IPS-20b (cell line): Measurements from ENCODE around the gene SLC30A9.

Experiments
- H3K27ac ChIP-seq: one replicate; pipeline ENCODE4 v1.5.1; 2013; ENCODE audit warnings: low read length
- H3K27me3 ChIP-seq: 2 replicates; pipeline ENCODE4 v1.6.1; 2013; ENCODE audit warnings: mild to moderate bottlenecking, low read length, inconsistent platforms; ENCODE audit not compliant: insufficient read depth
- H3K36me3 ChIP-seq: 2 replicates; pipeline ENCODE4 v1.6.1; 2013; ENCODE audit warnings: low read depth, mild to moderate bottlenecking, inconsistent platforms, low read length, moderate library complexity; ENCODE audit not compliant: insufficient read depth
- H3K4me1 ChIP-seq: 2 replicates; pipeline ENCODE4 v1.6.1; 2013; ENCODE audit warnings: mild to moderate bottlenecking, control low read depth, inconsistent platforms, low read length, moderate library complexity; ENCODE audit not compliant: insufficient read depth
- H3K4me3 ChIP-seq: 2 replicates; pipeline ENCODE4 v1.5.1; 2013; ENCODE audit warnings: mild to moderate bottlenecking, low read length, inconsistent platforms
- H3K9ac ChIP-seq: 2 replicates; pipeline ENCODE4 v1.6.1; 2013; ENCODE audit warnings: low read depth, mild to moderate bottlenecking, inconsistent platforms, low read length, moderate library complexity
- H3K9me3 ChIP-seq: 2 replicates; pipeline ENCODE4 v1.6.1; 2013; ENCODE audit warnings: mild to moderate bottlenecking, low read depth, low read length, inconsistent platforms; ENCODE audit not compliant: insufficient read depth

SLC30A9 gene

DNA sequence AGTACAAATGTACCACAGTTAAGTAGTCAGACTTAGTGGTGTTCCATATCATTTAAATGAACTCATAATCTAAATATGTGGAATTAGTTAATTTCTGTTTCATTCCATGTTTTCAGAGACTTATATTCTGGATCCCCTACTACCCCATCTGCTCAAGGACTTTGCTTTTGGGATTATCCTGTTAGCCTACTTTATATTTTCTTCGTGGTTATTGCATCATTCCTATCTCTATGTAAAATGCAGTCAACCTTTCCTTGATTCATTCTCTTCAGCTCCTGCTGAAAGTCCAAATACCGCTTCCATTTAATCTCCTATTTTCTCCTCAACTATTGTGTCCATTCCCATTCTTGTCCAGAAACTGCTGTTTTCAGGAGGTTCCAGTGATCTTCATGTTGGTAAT, 25.1 kb downstream of the SLC30A9 start:
- Histone ChIP-seq H3K4me1 (no peaks in the 10 kb centered on the region), H3K27me3 (no peaks in the 10 kb centered on the region), H3K36me3 (peaks cover 14% of the 10 kb centered on the region; the same call in 1 of the 2 replicates), H3K4me3 (no peak overlapping the region), H3K9ac (no peak overlapping the region), H3K9me3 (no peaks in the 10 kb centered on the region), H3K27ac (no peak overlapping the region)

DNA sequence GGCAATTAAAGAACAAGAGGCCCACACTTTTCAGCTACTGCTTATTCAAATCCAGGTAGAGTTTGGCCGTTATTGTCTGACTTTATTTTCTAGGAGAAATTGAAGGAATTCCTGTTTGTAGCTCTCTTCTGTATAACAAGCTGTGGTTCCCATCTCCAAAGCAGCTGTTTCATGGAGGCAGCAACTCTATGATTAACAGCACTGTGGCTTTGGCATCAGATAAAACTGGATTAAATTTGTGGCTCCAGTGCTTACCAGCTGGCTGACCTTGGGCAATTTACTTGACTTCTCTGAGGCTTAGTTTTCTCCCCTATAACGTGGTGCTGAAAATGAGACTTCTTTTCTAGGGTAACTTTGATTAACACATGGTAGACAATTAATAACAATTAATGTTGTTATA, 28.1 kb downstream of the SLC30A9 start:
- H3K27me3 ChIP-seq = no peaks in the 10 kb centered on the region
- H3K27ac ChIP-seq = no peak overlapping the region
- H3K4me1 ChIP-seq = no peaks in the 10 kb centered on the region

DNA sequence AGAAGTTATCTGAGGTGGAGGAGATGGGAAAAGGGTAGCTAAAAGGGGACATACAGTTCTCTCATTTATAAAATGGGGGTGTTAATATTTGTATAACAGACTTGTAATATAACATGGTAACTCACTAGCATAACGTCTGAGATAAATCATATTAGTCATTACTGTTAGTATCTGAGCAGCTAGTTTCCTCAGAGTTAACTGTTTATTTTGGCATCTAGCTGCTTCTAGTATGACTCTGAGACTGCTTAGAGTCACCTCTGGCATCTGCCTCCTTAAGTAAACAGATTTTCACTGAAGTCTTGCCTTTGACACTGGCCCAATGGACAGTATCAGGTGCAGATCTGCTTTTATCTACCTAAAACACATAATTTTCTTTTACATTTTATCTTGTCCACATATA, 58.1 kb downstream of the SLC30A9 start:
- no peak overlapping the region for H3K27ac ChIP-seq
- peaks cover 3% of the 10 kb centered on the region; the same call in 1 of the 2 replicates for H3K9me3 ChIP-seq
- H3K9ac ChIP-seq = no peak overlapping the region
- no peaks in the 10 kb centered on the region for H3K4me1 ChIP-seq
- peaks cover 48% of the 10 kb centered on the region for H3K36me3 ChIP-seq
- no peak overlapping the region for H3K4me3 ChIP-seq
- H3K27me3 ChIP-seq = no peaks in the 10 kb centered on the region

More for the DNA sequence above, 28.1 kb downstream of the SLC30A9 start:
- Histone ChIP-seq H3K4me3 (no peak overlapping the region), H3K36me3 (peaks cover 31% of the 10 kb centered on the region), H3K9ac (no peak overlapping the region), H3K9me3 (no peaks in the 10 kb centered on the region)

DNA sequence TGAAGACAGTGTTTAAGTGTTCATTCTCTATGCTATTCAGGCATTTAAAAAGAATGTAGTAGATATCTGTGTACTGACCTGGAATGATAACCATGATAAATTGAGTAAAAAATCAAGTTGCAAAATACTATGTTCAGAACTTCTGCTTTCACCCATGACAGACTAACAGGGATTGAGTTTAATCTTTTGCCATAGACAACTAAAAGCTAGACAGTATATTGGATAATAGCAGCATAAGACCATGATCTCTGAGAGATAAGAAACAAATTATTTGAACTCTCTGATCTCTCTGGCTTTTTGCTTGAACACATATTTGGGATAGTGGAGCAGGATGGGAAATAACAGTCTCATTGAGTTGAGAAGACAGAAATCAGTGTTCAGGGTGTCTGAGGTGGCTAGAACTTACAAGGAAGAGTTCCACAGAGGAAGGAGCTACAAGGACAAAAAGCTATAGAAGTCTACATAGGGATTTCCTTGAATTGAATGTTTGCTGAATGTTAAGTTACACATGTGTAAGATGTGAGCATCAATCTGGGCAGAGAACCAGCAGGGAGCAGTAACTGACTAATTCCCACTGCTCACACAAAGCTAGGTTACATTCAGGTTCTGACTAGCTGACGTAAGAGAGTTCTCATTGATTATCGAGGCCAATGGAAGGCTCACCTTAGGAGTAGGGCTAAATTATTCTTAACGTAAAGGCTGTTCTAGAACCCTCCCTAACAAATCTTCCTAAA, 60.4 kb downstream of the SLC30A9 start:
- Histone ChIP-seq H3K9me3 (no peaks in the 10 kb centered on the region), H3K4me1 (no peaks in the 10 kb centered on the region), H3K4me3 (no peak overlapping the region), H3K27ac (no peak overlapping the region), H3K27me3 (no peaks in the 10 kb centered on the region), H3K36me3 (peaks cover 54% of the 10 kb centered on the region), H3K9ac (no peak overlapping the region)

DNA sequence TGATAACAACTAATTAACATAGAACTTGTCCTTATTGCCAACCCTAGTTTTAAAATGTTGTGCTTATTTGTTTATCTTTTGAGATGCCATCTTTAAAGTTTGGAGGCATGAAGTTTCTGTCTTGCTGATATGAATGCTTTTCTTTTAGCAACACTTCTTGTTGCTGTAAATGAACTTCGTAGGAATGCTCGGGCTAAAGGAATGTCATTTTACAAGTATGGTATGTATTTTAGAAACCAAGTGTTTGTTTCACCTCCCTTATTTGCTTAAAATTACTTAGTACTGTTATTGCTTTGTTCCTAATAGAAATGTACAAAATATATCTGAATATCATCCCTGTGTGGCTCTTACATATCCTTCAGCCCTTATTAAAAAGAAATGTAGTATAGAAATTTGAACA, 76.1 kb downstream of the SLC30A9 start:
- H3K9me3 ChIP-seq = no peaks in the 10 kb centered on the region
- H3K4me3 ChIP-seq = no peak overlapping the region
- no peak overlapping the region for H3K27ac ChIP-seq
- peaks cover 55% of the 10 kb centered on the region for H3K36me3 ChIP-seq
- H3K4me1 ChIP-seq = no peaks in the 10 kb centered on the region
- no peaks in the 10 kb centered on the region for H3K27me3 ChIP-seq
- H3K9ac ChIP-seq = no peak overlapping the region

DNA sequence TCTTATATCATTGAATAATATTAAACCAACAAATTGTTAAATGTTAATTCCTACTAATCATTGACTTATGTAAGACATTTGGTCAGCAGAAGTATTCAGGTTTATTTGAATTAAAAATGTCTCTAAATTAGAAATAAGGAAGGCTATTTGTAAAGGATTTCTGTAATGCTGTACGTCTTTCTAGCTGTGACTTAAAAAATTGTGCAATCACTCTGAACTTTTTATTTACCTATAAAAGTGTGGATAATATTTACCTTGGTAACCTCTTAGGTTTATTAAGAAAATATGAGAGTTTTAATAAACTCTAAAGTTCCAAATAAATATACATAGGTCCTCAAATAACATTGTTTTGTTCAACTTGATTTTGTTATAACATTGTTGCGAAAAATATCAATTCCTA, 76.9 kb downstream of the SLC30A9 start:
- no peaks in the 10 kb centered on the region for H3K27me3 ChIP-seq
- H3K27ac ChIP-seq = no peak overlapping the region
- H3K4me3 ChIP-seq = no peak overlapping the region
- no peaks in the 10 kb centered on the region for H3K9me3 ChIP-seq
- H3K36me3 ChIP-seq = peaks cover 57% of the 10 kb centered on the region
- no peak overlapping the region for H3K9ac ChIP-seq
- H3K4me1 ChIP-seq = no peaks in the 10 kb centered on the region

DNA sequence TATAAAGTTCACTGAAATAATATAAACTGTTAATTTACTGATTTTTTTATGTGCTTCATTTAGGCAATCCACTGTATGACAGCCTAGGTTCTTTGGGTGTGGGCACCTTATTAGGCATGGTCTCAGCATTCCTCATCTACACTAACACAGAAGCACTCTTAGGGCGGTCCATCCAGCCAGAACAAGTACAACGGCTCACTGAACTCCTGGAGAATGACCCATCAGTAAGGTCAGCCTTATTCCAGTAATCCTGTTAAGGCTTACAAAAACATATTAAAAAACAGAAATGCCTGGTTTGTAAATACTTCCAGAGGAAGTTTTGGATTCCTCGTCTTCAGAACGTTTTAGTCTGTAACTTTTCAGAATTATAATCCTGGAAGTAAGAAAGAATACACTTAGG, 80.1 kb downstream of the SLC30A9 start:
- Histone ChIP-seq H3K36me3 (peaks cover 54% of the 10 kb centered on the region), H3K9ac (no peak overlapping the region), H3K27ac (no peak overlapping the region), H3K4me1 (no peaks in the 10 kb centered on the region), H3K4me3 (no peak overlapping the region), H3K27me3 (no peaks in the 10 kb centered on the region), H3K9me3 (no peaks in the 10 kb centered on the region)

DNA sequence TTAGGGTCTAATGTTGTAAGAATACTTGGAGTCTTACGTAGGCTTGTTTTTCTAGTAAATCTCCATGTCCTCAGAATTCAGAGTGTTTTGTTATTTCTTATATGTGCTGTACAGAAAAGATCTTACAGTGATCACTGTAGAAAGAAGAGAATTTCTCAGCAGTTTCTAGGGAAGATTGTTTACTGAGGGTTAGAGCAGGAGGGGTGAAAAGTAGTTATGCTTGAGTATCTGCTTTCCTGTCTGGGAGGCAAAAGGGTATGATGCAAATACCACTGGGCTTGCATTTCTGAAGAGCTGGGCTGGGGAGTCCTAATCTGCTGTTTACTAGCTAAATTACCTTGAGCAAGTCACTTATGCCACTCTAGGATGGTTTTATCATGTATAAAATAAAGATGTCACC, 84.0 kb downstream of the SLC30A9 start:
- H3K4me1 ChIP-seq = no peaks in the 10 kb centered on the region
- no peaks in the 10 kb centered on the region for H3K27me3 ChIP-seq
- no peak overlapping the region for H3K4me3 ChIP-seq
- H3K9me3 ChIP-seq = no peaks in the 10 kb centered on the region
- H3K27ac ChIP-seq = no peak overlapping the region
- peaks cover 50% of the 10 kb centered on the region for H3K36me3 ChIP-seq
- no peak overlapping the region for H3K9ac ChIP-seq

DNA sequence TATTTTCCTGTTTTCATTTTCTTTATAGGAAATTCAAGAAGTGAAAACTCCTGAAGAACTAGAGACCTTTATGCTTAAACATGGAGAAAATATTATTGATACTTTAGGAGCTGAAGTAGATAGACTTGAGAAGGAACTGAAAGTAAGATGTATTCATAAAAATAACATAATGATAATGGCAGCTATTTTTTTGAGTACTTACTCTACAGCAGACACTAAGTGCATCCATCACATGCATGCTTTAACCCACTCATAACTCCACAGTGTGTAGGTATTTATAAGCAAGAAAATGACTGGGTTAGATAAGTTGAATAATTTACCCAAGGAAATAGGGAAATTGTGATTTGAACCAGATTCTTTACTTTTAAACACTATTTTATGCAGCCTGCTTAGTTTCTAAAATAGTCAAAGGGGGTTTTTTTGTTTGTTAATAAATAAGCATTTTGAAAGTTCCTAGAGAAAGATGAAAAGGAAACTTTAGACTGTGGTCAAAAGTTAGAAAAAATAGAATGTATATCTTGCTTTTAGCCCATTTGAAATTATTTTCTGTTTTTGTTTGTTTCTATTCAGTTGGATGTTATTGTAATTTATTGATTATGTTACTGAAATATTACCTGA, 88.0 kb downstream of the SLC30A9 start:
- H3K9me3 ChIP-seq = no peaks in the 10 kb centered on the region
- no peak overlapping the region for H3K4me3 ChIP-seq

DNA sequence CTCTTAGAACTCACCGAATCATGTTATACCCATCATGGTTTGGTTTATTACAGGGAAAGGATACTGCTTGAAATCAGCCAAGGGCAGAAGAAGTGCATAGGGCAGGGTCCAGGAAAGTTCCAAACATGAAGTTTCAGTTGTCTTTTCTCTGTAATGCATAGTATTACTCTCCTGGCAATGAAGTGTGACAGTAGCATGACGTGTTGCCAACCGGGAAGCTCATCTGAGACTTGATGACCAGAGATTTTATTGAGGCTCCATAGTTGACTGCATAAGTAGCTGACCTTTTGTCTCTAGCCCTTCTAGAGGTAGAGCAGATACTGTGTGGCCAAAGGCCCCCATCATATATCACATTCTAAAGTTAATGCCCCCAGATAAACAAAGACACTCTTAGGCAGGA, 90.0 kb downstream of the SLC30A9 start:
- no peak overlapping the region for H3K9ac ChIP-seq
- no peaks in the 10 kb centered on the region for H3K27me3 ChIP-seq
- no peaks in the 10 kb centered on the region for H3K4me1 ChIP-seq
- H3K9me3 ChIP-seq = no peaks in the 10 kb centered on the region
- no peak overlapping the region for H3K4me3 ChIP-seq
- H3K36me3 ChIP-seq = peaks cover 30% of the 10 kb centered on the region
- H3K27ac ChIP-seq = no peak overlapping the region

More for the DNA sequence above, 88.0 kb downstream of the SLC30A9 start:
- no peak overlapping the region for H3K9ac ChIP-seq
- no peaks in the 10 kb centered on the region for H3K4me1 ChIP-seq
- H3K27me3 ChIP-seq = no peaks in the 10 kb centered on the region
- peaks cover 31% of the 10 kb centered on the region for H3K36me3 ChIP-seq
- H3K27ac ChIP-seq = no peak overlapping the region

DNA sequence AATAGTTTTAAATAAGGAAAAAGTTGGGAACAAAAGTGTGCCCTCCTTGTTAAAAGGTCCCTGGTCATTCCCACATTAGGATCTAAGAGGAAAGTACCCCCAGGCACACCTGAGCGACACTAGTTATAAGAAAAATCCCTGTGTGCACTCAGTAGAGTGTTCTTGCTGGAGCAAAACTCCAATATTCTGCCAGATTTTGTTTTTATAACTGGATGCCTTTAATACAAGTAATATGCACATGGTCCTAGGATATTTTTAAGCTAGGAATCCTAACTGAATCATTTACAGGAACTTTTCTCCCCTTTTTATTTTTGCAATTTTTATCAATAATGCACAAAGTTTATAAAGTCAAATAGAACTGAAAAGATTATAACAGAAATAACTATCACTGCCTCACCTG, 93.5 kb downstream of the SLC30A9 start:
- Histone ChIP-seq H3K4me3 (no peak overlapping the region), H3K9ac (no peak overlapping the region), H3K9me3 (no peaks in the 10 kb centered on the region), H3K36me3 (peaks cover 22% of the 10 kb centered on the region), H3K27ac (no peak overlapping the region), H3K27me3 (no peaks in the 10 kb centered on the region), H3K4me1 (no peaks in the 10 kb centered on the region)

DNA sequence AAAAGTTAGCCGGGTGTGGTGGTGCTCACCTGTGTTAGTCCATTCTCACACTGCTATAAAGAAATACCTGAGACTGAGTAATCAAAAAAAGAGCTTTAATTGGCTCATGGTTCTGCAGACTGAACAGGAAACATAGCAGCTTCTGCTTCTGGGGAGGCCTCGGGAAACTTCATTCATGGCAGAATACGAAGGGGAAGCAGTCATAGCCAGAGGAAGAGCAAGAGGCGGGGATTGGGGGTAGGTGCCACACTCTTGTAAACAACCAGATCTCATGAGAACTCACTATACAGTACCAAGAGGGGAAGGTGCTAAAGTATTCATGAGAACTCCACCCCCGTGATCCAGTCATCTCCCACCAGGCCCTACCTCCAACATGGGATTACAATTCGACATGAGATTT, 98.1 kb downstream of the SLC30A9 start:
- peaks cover 15% of the 10 kb centered on the region for H3K36me3 ChIP-seq
- no peak overlapping the region for H3K27ac ChIP-seq
- H3K27me3 ChIP-seq = no peaks in the 10 kb centered on the region
- no peak overlapping the region for H3K4me3 ChIP-seq
- H3K4me1 ChIP-seq = no peaks in the 10 kb centered on the region
- no peaks in the 10 kb centered on the region for H3K9me3 ChIP-seq
- no peak overlapping the region for H3K9ac ChIP-seq
